ENCODE results near the gene CACNA2D2. TPM values are rescaled to one million over a fixed set of nuclear protein-coding genes. Genes with fewer than 3 reads are reported as not detected.
A peak's percentile ranks its signal among the peaks of the same experiment; 100 is the strongest.

The CACNA2D2 gene
- total RNA-seq, 1 experiment from 2014 or later: not detected

GRCh38 chr3:50354850-50355249 is 148.6 kb downstream of the CACNA2D2 start:
- Histone ChIP-seq H3K27me3 (ENCODE audit: low read length) (no peaks in the 10 kb centered on the region), H3K79me2 (ENCODE audit: low read length) (peaks cover 57% of the 10 kb centered on the region), H2AFZ (ENCODE audit: low read length) (no peak overlapping the region), H3K9me2 (replicated peaks; ENCODE audit: insufficient read depth, low read length) (no peaks in the 10 kb centered on the region), H3K36me3 (ENCODE audit: insufficient read depth, low read length) (peaks cover 8% of the 10 kb centered on the region; the same call in 1 of the 2 replicates), H3K27ac (ENCODE audit: low read length) (no peak overlapping the region), H3K4me3 (ENCODE audit: low read length) (no peak overlapping the region), H4K20me1 (ENCODE audit: insufficient read depth, low read depth, low read length) (no peaks in the 10 kb centered on the region; the same call in 1 of the 2 replicates), H3K9ac (ENCODE audit: low read length) (no peak overlapping the region), H3K9me3 (ENCODE audit: low read length) (no peaks in the 10 kb centered on the region), H3K4me2 (ENCODE audit: low read depth, low read length, poor library complexity, severe bottlenecking) (no peak overlapping the region), H3K4me1 (ENCODE audit: low read length) (peaks cover 54% of the 10 kb centered on the region)
- DNase-seq: no peak

GRCh38 chr3:50354186-50354764 is 149.2 kb downstream of the CACNA2D2 start:
- no peaks in the 10 kb centered on the region for H3K27me3 ChIP-seq (ENCODE audit: low read length)
- H3K4me1 ChIP-seq (ENCODE audit: low read length): peaks cover 57% of the 10 kb centered on the region
- H3K4me2 ChIP-seq (ENCODE audit: low read depth, low read length, poor library complexity, severe bottlenecking): no peak overlapping the region
- no peak overlapping the region for H2AFZ ChIP-seq (ENCODE audit: low read length)
- no peaks in the 10 kb centered on the region for H3K9me3 ChIP-seq (ENCODE audit: low read length)
- DNase-seq: no peak
- H3K4me3 ChIP-seq (ENCODE audit: low read length): no peak overlapping the region
- peaks cover 63% of the 10 kb centered on the region for H3K79me2 ChIP-seq (ENCODE audit: low read length)
- peaks cover 8% of the 10 kb centered on the region; the same call in 1 of the 2 replicates for H3K36me3 ChIP-seq (ENCODE audit: insufficient read depth, low read length)
- H3K9me2 ChIP-seq (replicated peaks; ENCODE audit: insufficient read depth, low read length): no peaks in the 10 kb centered on the region
- H4K20me1 ChIP-seq (ENCODE audit: insufficient read depth, low read depth, low read length): no peaks in the 10 kb centered on the region; the same call in 1 of the 2 replicates
- no peak overlapping the region for H3K9ac ChIP-seq (ENCODE audit: low read length)
- H3K27ac ChIP-seq (ENCODE audit: low read length): no peak overlapping the region

GRCh38 chr3:50353245-50354004 is 150.0 kb downstream of the CACNA2D2 start:
- Histone ChIP-seq H3K4me1 (ENCODE audit: low read length) (peaks cover 58% of the 10 kb centered on the region), H3K9me3 (ENCODE audit: low read length) (no peaks in the 10 kb centered on the region), H3K4me2 (ENCODE audit: low read depth, low read length, poor library complexity, severe bottlenecking) (no peak overlapping the region), H3K4me3 (ENCODE audit: low read length) (no peak overlapping the region), H3K27ac (ENCODE audit: low read length) (no peak overlapping the region), H4K20me1 (ENCODE audit: insufficient read depth, low read depth, low read length) (no peaks in the 10 kb centered on the region; the same call in 1 of the 2 replicates), H3K36me3 (ENCODE audit: insufficient read depth, low read length) (peaks cover 8% of the 10 kb centered on the region; the same call in 1 of the 2 replicates), H2AFZ (ENCODE audit: low read length) (no peak overlapping the region), H3K79me2 (ENCODE audit: low read length) (peaks cover 57% of the 10 kb centered on the region), H3K9me2 (replicated peaks; ENCODE audit: insufficient read depth, low read length) (no peaks in the 10 kb centered on the region), H3K9ac (ENCODE audit: low read length) (no peak overlapping the region), H3K27me3 (ENCODE audit: low read length) (no peaks in the 10 kb centered on the region)
- no peak for DNase-seq

GRCh38 chr3:50352781-50353180 is 150.7 kb downstream of the CACNA2D2 start:
- Histone ChIP-seq H3K27me3 (ENCODE audit: low read length) (no peaks in the 10 kb centered on the region), H3K9me3 (ENCODE audit: low read length) (no peaks in the 10 kb centered on the region), H4K20me1 (ENCODE audit: insufficient read depth, low read depth, low read length) (no peaks in the 10 kb centered on the region; the same call in 1 of the 2 replicates), H3K4me3 (ENCODE audit: low read length) (no peak overlapping the region), H3K9ac (ENCODE audit: low read length) (no peak overlapping the region), H3K36me3 (ENCODE audit: insufficient read depth, low read length) (peaks cover 8% of the 10 kb centered on the region; the same call in 1 of the 2 replicates), H3K9me2 (replicated peaks; ENCODE audit: insufficient read depth, low read length) (no peaks in the 10 kb centered on the region), H3K4me1 (ENCODE audit: low read length) (peaks cover 51% of the 10 kb centered on the region), H3K79me2 (ENCODE audit: low read length) (peaks cover 51% of the 10 kb centered on the region), H3K4me2 (ENCODE audit: low read depth, low read length, poor library complexity, severe bottlenecking) (no peak overlapping the region), H2AFZ (ENCODE audit: low read length) (no peak overlapping the region), H3K27ac (ENCODE audit: low read length) (no peak overlapping the region)
- DNase-seq: peak; percentile 68

- H3K4me1 ChIP-seq (ENCODE audit: low read length): peaks cover 36% of the 10 kb centered on the region
- H3K79me2 ChIP-seq (ENCODE audit: low read length): peaks cover 36% of the 10 kb centered on the region
- no peaks in the 10 kb centered on the region for H3K9me3 ChIP-seq (ENCODE audit: low read length)
- H3K27me3 ChIP-seq (ENCODE audit: low read length): no peaks in the 10 kb centered on the region
- no peaks in the 10 kb centered on the region; the same call in 1 of the 2 replicates for H4K20me1 ChIP-seq (ENCODE audit: insufficient read depth, low read depth, low read length)
- no peak for DNase-seq
- peaks cover 8% of the 10 kb centered on the region; the same call in 1 of the 2 replicates for H3K36me3 ChIP-seq (ENCODE audit: insufficient read depth, low read length)
- peak overlapping the region; percentile 99 for H3K4me2 ChIP-seq (ENCODE audit: low read depth, low read length, poor library complexity, severe bottlenecking)
- H3K9ac ChIP-seq (ENCODE audit: low read length): peak overlapping the region; percentile 88
- peak overlapping the region; percentile 34; the same call in 1 of the 2 replicates for H2AFZ ChIP-seq (ENCODE audit: low read length)
- H3K9me2 ChIP-seq (replicated peaks; ENCODE audit: insufficient read depth, low read length): no peaks in the 10 kb centered on the region
- peak overlapping the region; percentile 85 for H3K4me3 ChIP-seq (ENCODE audit: low read length)
- no peak overlapping the region for H3K27ac ChIP-seq (ENCODE audit: low read length)
Measured at GRCh38 chr3:50351323-50351697, 152.1 kb downstream of the CACNA2D2 start.

GRCh38 chr3:50350527-50351322 is 152.7 kb downstream of the CACNA2D2 start, which contains the start of the genes CYB561D2 and NPRL2:
Gene CYB561D2 (plus strand): TSS chr3:50350862. CDS start chr3:50351434, 572 bp downstream.
Gene NPRL2 (minus strand): TSS chr3:50350775. CDS start chr3:50350652, 123 bp downstream.
- peak within 1 kb of the TSS; percentile 42; the same call in 1 of the 2 replicates for H3K27ac ChIP-seq (ENCODE audit: low read length)
- H3K4me3 ChIP-seq (ENCODE audit: low read length): peak within 1 kb of the TSS; percentile 85
- H3K79me2 ChIP-seq (ENCODE audit: low read length): peaks cover 30% of the 10 kb centered on the region
- peaks cover 33% of the 10 kb centered on the region for H3K4me1 ChIP-seq (ENCODE audit: low read length)
- H2AFZ ChIP-seq (ENCODE audit: low read length): peak within 1 kb of the TSS; percentile 34
- H3K36me3 ChIP-seq (ENCODE audit: insufficient read depth, low read length): peaks cover 8% of the 10 kb centered on the region; the same call in 1 of the 2 replicates
- H3K9ac ChIP-seq (ENCODE audit: low read length): peak within 1 kb of the TSS; percentile 88
- H3K27me3 ChIP-seq (ENCODE audit: low read length): no peaks in the 10 kb centered on the region
- H4K20me1 ChIP-seq (ENCODE audit: insufficient read depth, low read depth, low read length): no peaks in the 10 kb centered on the region; the same call in 1 of the 2 replicates
- H3K4me2 ChIP-seq (ENCODE audit: low read depth, low read length, poor library complexity, severe bottlenecking): peak within 1 kb of the TSS; percentile 99
- no peaks in the 10 kb centered on the region for H3K9me2 ChIP-seq (replicated peaks; ENCODE audit: insufficient read depth, low read length)
- H3K9me3 ChIP-seq (ENCODE audit: low read length): no peaks in the 10 kb centered on the region
- DNase-seq: peak; percentile 98

GRCh38 chr3:50350213-50350526 is 153.3 kb downstream of the CACNA2D2 start:
- Histone ChIP-seq H3K9ac (ENCODE audit: low read length) (peak overlapping the region; percentile 88), H3K9me3 (ENCODE audit: low read length) (no peaks in the 10 kb centered on the region), H3K4me3 (ENCODE audit: low read length) (peak overlapping the region; percentile 85), H2AFZ (ENCODE audit: low read length) (peak overlapping the region; percentile 34), H3K4me2 (ENCODE audit: low read depth, low read length, poor library complexity, severe bottlenecking) (peak overlapping the region; percentile 99), H3K9me2 (replicated peaks; ENCODE audit: insufficient read depth, low read length) (no peaks in the 10 kb centered on the region), H3K27me3 (ENCODE audit: low read length) (no peaks in the 10 kb centered on the region), H3K79me2 (ENCODE audit: low read length) (peaks cover 26% of the 10 kb centered on the region), H3K36me3 (ENCODE audit: insufficient read depth, low read length) (peaks cover 3% of the 10 kb centered on the region; the same call in 1 of the 2 replicates), H3K27ac (ENCODE audit: low read length) (peak overlapping the region; percentile 22; the same call in 1 of the 2 replicates), H3K4me1 (ENCODE audit: low read length) (peaks cover 35% of the 10 kb centered on the region), H4K20me1 (ENCODE audit: insufficient read depth, low read depth, low read length) (no peaks in the 10 kb centered on the region; the same call in 1 of the 2 replicates)
- no peak for DNase-seq

Measured in Karpas-422 (cell line).